Tibial nerve (tissue), 4 donors: ENCODE results near the gene NFAM1. TPM values are rescaled to one million over a fixed set of nuclear protein-coding genes. Genes with fewer than 3 reads are reported as not detected.

ENCODE experiments used
- DNase-seq, 2 donors: peaks; one replicate each; pipeline ENCODE4 v3.0.0-alpha.2; 2019; ENCODE audit warnings: low spot score in 2 of 2
- H3K27ac ChIP-seq, 4 donors: fragments of 200-600 bp; sonication (generic) in 3 of 4; one replicate each; pipeline ENCODE4 v1.5.1; 2017 to 2019; ENCODE audit warnings: mild to moderate bottlenecking in 1 of 4
- H3K27me3 ChIP-seq, 2 donors: fragments of 200-600 bp; sonication (generic) in 1 of 2; one replicate each; pipeline versions ENCODE4 v1.5.1 to v1.6.0; 2017 to 2019
- H3K36me3 ChIP-seq, 3 donors: fragments of 200-600 bp; sonication (generic); one replicate each; pipeline ENCODE4 v1.5.1; 2018 to 2019
- H3K4me1 ChIP-seq, 4 donors: fragments of 200-600 bp; sonication (generic) in 3 of 4; one replicate each; pipeline ENCODE4 v1.5.1; 2017 to 2019
- H3K4me3 ChIP-seq, 4 donors: fragments of 200-600 bp; sonication (generic) in 3 of 4; one replicate each; pipeline ENCODE4 v1.5.1; 2017 to 2019; ENCODE audit warnings: mild to moderate bottlenecking in 1 of 4, moderate library complexity in 1 of 4
- H3K9me3 ChIP-seq, 4 donors: fragments of 200-600 bp; sonication (generic) in 3 of 4; one replicate each; pipeline ENCODE4 v1.5.1; 2017 to 2019
- CTCF ChIP-seq, 5 experiments: fragments of 200-600 bp in 3 of 5; fragments of 450-650 bp in 2 of 5; sonication (generic) in 3 of 5; IDR thresholded peaks; one replicate each; pipeline ENCODE4 v1.5.1; 2016 to 2019; ENCODE audit warnings: antibody characterized with exemption in 5 of 5, mild to moderate bottlenecking in 3 of 5, moderate library complexity in 2 of 5
- EP300 ChIP-seq, 2 donors: sonication (generic); formaldehyde crosslinking; IDR thresholded peaks; one replicate each; pipeline ENCODE4 v1.6.1; 2017; ENCODE audit warnings: antibody characterized with exemption in 2 of 2, mild to moderate bottlenecking in 1 of 2
- POLR2A ChIP-seq, 2 donors: fragments of 450-650 bp; IDR thresholded peaks; one replicate each; pipeline ENCODE4 v1.6.1; 2017; ENCODE audit warnings: antibody characterized with exemption in 2 of 2, mild to moderate bottlenecking in 2 of 2, moderate library complexity in 2 of 2
- WGBS, 2 donors: methylation state at CpG; one replicate each; pipeline ENCODE4 v1.1.5; 2018; 5-methylcytosine and 5-hydroxymethylcytosine counted together
- total RNA-seq, 4 donors: library from RNA; depleted of rRNA; stranded (reverse); fragments of >200 nt; gene quantifications; one replicate each; pipeline ENCODE4 v1.1.0, GENCODE V29; 2016

Gene NFAM1
- total RNA-seq = 1 to 10 TPM; 1.8 to 2.8 (median 2.2) TPM

- TF ChIP-seq POLR2A (IDR thresholded peaks at IDR 0.05) (peak in 1 of 2 donors; percentile 25), EP300 (IDR thresholded peaks at IDR 0.05) (no peak), CTCF (IDR thresholded peaks at IDR 0.05) (no peak)
- DNase-seq = no peak
- no peaks in the 10 kb centered on the region for H3K9me3 ChIP-seq
- H3K4me3 ChIP-seq = peak within 1 kb of the TSS; percentile 3 to 46 (median 18)
- 30 to 33% methylated on average over 24 of the region's 24 CpGs for WGBS, 2 donors
- peaks cover 0 to 33% (median 5%) of the 10 kb centered on the region in 4 donors for H3K4me1 ChIP-seq
- peak within 1 kb of the TSS in 3 of 4 donors; percentile 51 to 76 (median 62) for H3K27ac ChIP-seq
- H3K27me3 ChIP-seq = peaks cover 0 to 40% of the 10 kb centered on the region in 2 donors
- H3K36me3 ChIP-seq = no peaks in the 10 kb centered on the region
Observed at GRCh38 chr22:42432020-42432596, at the start of gene NFAM1. Gene NFAM1 (minus strand): TSS chr22:42432403. CDS start chr22:42432357, 46 bp downstream.

- no peak for DNase-seq
- Histone ChIP-seq H3K27me3 (no peaks in the 10 kb centered on the region), H3K27ac (no peak overlapping the region), H3K9me3 (no peaks in the 10 kb centered on the region), H3K4me1 (no peaks in the 10 kb centered on the region), H3K4me3 (no peak overlapping the region), H3K36me3 (no peaks in the 10 kb centered on the region)
- TF ChIP-seq CTCF (IDR thresholded peaks at IDR 0.05) (no peak), EP300 (IDR thresholded peaks at IDR 0.05) (no peak), POLR2A (IDR thresholded peaks at IDR 0.05) (no peak)
- WGBS, 2 donors = 88 to 97% methylated on average over 2 of the region's 2 CpGs
Observed at GRCh38 chr22:42475122-42475521, 42.9 kb upstream of the NFAM1 start.

DNA sequence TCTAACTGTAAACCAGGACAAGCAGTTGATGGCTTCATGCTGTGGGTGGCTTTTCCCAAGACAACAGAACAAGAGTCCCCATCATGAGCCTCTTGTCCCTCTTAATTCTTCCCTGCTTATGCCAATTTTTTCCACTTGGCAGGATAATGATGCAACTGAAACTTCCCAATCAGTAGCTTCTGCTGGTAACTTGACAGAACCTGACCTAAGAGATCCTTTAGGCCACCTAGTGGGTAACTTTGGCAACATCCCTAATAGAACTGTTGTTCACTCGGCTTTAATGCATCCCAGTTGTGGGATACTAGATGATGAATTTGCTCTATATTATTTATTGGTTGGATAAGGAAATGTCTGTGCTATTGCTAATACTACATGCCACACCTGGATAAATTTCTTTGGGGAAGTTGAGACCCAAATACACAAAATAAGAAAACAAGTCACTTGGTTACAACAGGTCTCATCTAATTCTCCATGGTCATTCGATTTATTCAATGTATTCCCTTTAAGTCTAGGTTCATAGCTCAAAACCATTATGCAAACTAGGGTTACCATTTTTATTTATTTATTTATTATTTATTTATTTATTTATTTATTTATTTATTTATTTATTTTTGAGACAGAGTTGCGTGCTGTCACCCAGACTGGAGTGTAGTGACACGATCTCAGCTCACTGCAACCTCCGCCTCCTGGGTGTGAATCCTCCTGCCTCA is 41.4 kb upstream of the NFAM1 start:
- 74 to 76% methylated on average over 5 of the region's 5 CpGs for whole genome bisulfite sequencing, 2 donors
- no peaks in the 10 kb centered on the region for H3K27me3 ChIP-seq
- H3K4me3 ChIP-seq = no peak overlapping the region
- DNase-seq = peak in 1 of 2 donors; percentile 53
- H3K27ac ChIP-seq = no peak overlapping the region
- TF ChIP-seq EP300 (IDR thresholded peaks at IDR 0.05) = no peak
- TF ChIP-seq CTCF (IDR thresholded peaks at IDR 0.05) = peak; percentile 44 to 55 (median 50)
- TF ChIP-seq POLR2A (IDR thresholded peaks at IDR 0.05) = no peak
- H3K9me3 ChIP-seq = no peaks in the 10 kb centered on the region
- no peaks in the 10 kb centered on the region for H3K36me3 ChIP-seq
- H3K4me1 ChIP-seq = no peaks in the 10 kb centered on the region

- H3K27ac ChIP-seq = no peak overlapping the region
- no peak for DNase-seq
- WGBS, 2 donors = 86 to 91% methylated on average over 8 of the region's 8 CpGs
- no peaks in the 10 kb centered on the region for H3K4me1 ChIP-seq
- TF ChIP-seq CTCF (IDR thresholded peaks at IDR 0.05) = no peak
- TF ChIP-seq EP300 (IDR thresholded peaks at IDR 0.05) = no peak
- no peak for TF ChIP-seq POLR2A (IDR thresholded peaks at IDR 0.05)
- no peaks in the 10 kb centered on the region for H3K36me3 ChIP-seq
- no peaks in the 10 kb centered on the region for H3K9me3 ChIP-seq
- H3K27me3 ChIP-seq = no peaks in the 10 kb centered on the region
- H3K4me3 ChIP-seq = no peak overlapping the region
Observed at GRCh38 chr22:42472671-42473070, 40.5 kb upstream of the NFAM1 start.

DNA sequence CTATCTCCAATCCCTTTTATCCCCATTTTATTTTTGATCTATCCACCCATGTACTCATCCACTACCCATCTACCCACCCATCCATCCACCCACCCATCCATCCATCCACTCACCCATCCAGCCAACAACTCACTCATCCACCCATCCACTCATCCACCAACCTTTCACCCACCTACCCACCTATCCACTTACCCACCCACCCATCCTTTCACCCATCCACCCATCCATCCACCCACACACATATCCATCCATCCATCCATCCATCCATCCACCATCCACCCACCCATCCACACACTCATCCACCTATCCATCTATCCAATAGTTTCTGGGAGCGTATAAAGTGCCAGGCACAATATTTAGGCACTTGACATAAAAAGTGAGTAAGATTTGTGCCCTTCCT is 39.2 kb upstream of the NFAM1 start:
- WGBS, 2 donors = 92 to 93% methylated on average over 1 of the region's 1 CpG
- H3K4me1 ChIP-seq = no peaks in the 10 kb centered on the region
- no peaks in the 10 kb centered on the region for H3K27me3 ChIP-seq
- DNase-seq = no peak
- no peaks in the 10 kb centered on the region for H3K9me3 ChIP-seq
- TF ChIP-seq EP300 (IDR thresholded peaks at IDR 0.05) (no peak), POLR2A (IDR thresholded peaks at IDR 0.05) (no peak), CTCF (IDR thresholded peaks at IDR 0.05) (no peak)
- H3K36me3 ChIP-seq = no peaks in the 10 kb centered on the region
- H3K27ac ChIP-seq = no peak overlapping the region
- H3K4me3 ChIP-seq = no peak overlapping the region
